ES-I3 (cell line): ENCODE measurements around the gene FAM3A.
"Not testable (repeated sequence)": the region's sequence is repeated elsewhere in the genome, so short reads cannot be mapped to it uniquely, and the experiment has no call there.

Experiments
- H3K36me3 ChIP-seq: 2 replicates; pipeline ENCODE4 v1.6.1; 2013; ENCODE audit warnings: mild to moderate bottlenecking, low read length, control low read depth, moderate library complexity; ENCODE audit not compliant: insufficient read depth
- H3K4me1 ChIP-seq: 2 replicates; pipeline ENCODE4 v1.6.1; 2013; ENCODE audit warnings: mild to moderate bottlenecking, control low read depth, low read length; ENCODE audit not compliant: insufficient read depth
- H3K9ac ChIP-seq: 2 replicates; pipeline ENCODE4 v1.6.1; 2013; ENCODE audit warnings: low read depth, mild to moderate bottlenecking, low read length, moderate library complexity
- H3K9me3 ChIP-seq: 2 replicates; pipeline ENCODE4 v1.6.1; 2013; ENCODE audit warnings: mild to moderate bottlenecking, low read length, moderate library complexity; ENCODE audit not compliant: control insufficient read depth, insufficient read depth

FAM3A gene

DNA sequence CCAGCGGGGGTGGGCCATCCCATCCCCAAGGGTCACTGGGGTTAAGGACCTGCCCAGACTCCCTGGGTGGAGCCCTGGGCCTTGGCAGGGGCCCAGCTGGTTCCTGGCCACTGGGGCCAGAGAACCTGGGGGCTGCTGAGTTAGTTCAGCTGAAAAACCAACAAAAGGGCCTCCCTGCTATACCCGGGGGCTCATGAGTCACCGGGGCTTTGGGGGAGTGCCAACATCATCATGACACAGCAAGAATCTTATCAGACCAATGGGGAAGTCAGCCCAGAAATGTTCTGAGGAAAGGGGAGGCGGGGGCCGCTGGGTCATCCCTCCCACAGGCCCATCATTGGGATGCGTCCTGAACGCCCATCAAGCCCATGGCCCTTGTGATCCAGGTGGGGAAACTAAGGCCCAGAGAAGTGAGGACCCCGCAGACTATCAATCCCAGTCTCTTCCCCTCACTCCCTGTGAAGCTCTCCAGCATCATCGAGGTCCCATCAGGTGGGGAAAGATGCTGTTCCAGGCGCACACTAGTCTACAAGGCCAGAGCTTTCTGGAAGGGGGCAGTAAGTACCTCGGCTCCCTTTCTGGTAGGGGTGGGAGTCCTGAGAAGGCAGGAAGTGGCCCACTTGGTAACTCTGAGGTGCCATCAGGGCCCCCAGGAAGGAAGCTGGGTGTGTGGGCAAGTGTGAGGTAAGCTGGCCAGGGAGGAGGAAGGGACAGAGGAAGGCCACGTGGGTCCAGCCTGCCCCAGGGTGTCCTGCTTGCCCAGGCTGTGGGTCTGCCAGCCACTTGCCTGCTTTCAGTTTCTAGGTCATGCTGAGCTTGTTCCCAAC lies 26.1 kb upstream of the FAM3A start:
- Histone ChIP-seq H3K9ac (no peak overlapping the region), H3K4me1 (peaks cover 16% of the 10 kb centered on the region; the same call in 1 of the 2 replicates), H3K36me3 (no peaks in the 10 kb centered on the region; the same call in 1 of the 2 replicates)

DNA sequence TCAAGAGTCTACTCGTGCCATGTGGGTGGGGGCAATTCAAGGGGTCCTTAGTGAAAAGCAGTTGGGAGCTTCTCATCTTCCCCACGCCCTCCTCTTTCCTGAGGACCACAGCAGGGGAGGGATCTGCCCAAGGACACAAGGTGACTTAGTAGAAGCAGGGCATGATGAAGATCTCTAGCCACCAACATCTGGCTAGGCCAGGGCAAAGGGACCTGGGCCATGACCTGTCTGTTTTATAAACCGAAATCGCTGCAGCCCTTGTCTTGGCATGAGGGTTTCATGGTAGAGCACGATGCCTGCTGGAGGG lies 25.5 kb upstream of the FAM3A start:
- H3K9ac ChIP-seq = no peak overlapping the region
- H3K4me1 ChIP-seq = peaks cover 16% of the 10 kb centered on the region; the same call in 1 of the 2 replicates
- H3K9me3 ChIP-seq = no peaks in the 10 kb centered on the region
- H3K36me3 ChIP-seq = no peaks in the 10 kb centered on the region; the same call in 1 of the 2 replicates

More for the DNA sequence above, 26.1 kb upstream of the FAM3A start:
- H3K9me3 ChIP-seq = no peaks in the 10 kb centered on the region

DNA sequence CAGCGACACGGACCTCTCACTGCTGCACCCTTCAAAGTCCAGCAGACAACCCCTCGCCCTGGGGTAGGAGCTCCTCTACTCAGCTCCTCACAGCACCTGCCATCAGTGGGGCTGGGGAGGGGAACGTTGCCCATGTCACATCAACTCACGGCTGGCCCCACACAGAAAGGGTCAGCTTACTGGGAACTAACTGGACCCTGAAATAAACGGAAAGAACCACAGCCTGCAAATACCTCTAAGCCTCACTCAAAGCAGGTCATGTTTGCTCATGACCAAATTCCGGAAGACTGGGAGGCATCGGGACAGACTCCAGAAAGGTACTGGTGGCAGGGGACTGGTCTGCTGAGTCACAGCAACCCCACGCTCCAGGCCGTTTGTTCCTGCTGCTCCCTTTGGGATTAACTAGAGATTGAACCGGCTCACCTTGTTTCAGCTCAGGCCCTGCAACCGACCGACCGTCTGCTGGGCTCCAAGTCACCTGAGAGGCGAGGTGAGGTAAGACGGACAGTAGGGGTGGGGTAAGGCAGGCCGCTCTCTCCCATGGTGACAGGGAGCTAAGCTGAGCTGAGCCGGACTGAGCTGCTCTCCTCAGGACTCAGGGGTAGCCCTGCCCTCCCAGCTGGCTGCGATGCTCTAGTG lies 25.0 kb upstream of the FAM3A start:
- Histone ChIP-seq H3K36me3 (no peaks in the 10 kb centered on the region; the same call in 1 of the 2 replicates), H3K9me3 (no peaks in the 10 kb centered on the region), H3K4me1 (peaks cover 16% of the 10 kb centered on the region; the same call in 1 of the 2 replicates), H3K9ac (no peak overlapping the region)

DNA sequence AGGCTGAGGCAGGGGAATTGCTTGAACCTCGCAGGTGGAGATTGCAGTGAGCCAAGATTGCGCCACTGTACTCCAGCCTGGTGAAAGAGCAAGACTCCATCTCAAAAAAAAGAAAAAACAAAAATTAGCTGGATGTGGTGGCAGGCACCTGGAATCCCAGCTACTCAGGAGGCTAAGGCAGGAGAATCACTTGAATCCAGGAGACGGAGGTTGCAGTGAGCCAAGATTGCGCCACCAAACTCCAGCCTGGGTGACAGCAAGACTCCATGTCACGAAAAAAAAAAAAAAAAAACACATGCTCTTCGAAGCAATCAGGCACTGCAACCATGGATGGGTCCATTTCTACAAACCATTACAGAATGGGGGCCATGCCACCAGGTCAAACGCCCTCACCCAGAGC lies 24.3 kb upstream of the FAM3A start:
- H3K9ac ChIP-seq = not testable (repeated sequence)
- peaks cover 16% of the 10 kb centered on the region; the same call in 1 of the 2 replicates for H3K4me1 ChIP-seq

DNA sequence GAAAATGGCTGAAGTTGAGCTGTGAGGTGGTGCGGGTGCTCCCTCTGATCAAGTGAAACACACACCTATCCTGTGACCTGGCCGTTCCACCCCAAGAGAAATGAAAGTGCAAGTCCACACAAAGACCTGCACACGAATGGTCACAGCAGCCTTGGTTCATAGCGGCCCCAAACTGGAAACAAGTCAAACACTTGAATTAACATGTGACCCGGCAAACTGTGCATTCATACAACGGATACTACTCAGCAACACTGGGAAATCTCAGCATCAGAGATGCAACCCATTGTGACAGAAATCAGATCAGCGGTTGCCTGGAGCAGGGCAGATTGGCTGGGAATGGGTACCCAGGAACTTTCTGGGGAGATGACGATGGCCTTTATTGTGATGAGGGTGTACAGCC lies 23.0 kb upstream of the FAM3A start:
- Histone ChIP-seq H3K9ac (no peak overlapping the region), H3K9me3 (no peaks in the 10 kb centered on the region), H3K36me3 (no peaks in the 10 kb centered on the region; the same call in 1 of the 2 replicates), H3K4me1 (peaks cover 16% of the 10 kb centered on the region; the same call in 1 of the 2 replicates)

More for the DNA sequence above, 24.3 kb upstream of the FAM3A start:
- not testable (repeated sequence) for H3K36me3 ChIP-seq, H3K9me3 ChIP-seq

DNA sequence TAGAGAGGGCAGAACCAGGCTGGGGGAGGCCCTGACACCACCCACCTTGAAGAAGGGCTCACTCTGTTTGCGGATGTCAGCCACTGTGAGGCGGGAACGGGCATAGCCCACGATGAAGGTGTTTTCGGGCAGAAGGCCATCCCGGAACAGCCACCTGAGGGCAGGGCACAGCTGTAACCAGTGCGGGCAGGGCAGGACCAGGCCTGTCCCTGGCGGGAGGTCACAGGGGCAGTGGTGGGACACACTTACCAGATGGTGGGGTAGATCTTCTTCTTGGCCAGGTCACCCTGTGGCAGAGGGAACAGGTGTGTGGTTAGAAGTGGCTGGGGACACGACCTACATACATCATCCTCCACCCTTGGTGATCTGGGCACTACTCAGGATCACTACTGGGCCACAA lies 19.9 kb upstream of the FAM3A start:
- no peak overlapping the region for H3K9ac ChIP-seq
- H3K4me1 ChIP-seq = peaks cover 6% of the 10 kb centered on the region; the same call in 1 of the 2 replicates
- H3K9me3 ChIP-seq = no peaks in the 10 kb centered on the region
- H3K36me3 ChIP-seq = no peaks in the 10 kb centered on the region; the same call in 1 of the 2 replicates

DNA sequence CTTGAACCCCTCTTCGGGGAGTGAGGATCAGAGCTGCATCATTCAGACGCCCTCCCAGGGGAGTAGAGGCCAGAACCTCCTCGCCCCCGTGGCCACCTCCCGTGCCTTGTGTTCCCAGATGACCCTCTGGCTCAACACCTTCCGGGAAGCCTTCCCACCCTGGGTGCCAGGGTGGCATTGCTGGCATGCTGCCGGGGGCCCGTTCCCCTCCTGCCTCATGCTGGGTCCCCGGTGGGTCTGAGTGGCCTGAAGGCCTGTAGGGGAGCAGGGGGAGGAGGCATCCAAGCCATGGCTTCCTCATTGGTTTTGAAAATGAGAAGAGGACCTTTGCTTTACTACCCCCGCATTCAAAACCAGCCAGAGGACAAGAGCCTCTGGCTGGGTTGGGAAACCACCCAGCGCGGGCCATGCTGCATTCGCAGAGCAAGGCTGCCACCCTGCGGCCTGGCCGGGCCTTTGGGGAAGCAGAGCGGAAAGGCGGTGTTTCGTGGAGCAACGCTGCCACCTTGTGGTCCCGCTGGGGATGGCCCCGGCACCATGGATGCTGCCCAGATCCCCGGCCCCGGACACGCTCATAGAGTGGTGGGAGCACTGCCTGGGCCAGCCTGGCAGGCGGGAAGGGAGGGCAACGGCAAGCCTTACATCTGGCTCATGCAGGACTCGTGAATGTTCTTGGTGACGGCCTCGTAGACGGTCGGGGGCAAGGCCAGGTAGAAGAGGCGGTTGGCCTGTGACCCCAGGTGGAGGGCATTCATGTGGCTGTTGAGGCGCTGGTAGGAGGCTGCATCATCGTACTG lies 18.7 kb upstream of the FAM3A start:
- Histone ChIP-seq H3K36me3 (no peaks in the 10 kb centered on the region; the same call in 1 of the 2 replicates), H3K9ac (no peak overlapping the region), H3K4me1 (peaks cover 7% of the 10 kb centered on the region; the same call in 1 of the 2 replicates), H3K9me3 (no peaks in the 10 kb centered on the region)

DNA sequence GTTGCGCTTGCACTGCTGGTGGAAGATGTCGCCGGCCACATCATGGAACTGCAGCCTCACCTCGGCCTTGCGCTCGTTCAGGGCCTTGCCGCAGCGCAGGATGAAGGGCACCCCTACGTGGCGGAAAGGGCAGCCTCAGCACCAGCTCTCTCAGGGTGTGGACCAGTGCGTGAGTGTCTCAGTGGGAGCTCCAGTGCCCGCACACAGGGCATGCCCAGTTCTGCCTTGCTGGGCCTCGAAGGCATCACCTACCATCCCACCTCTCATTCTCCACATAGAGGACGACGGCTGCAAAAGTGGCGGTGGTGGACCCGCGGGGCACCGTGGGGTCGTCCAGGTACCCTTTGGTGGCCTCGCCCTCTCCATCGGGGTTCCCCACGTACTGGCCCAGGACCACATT lies 16.7 kb upstream of the FAM3A start:
- no peak overlapping the region for H3K9ac ChIP-seq
- H3K36me3 ChIP-seq = no peaks in the 10 kb centered on the region; the same call in 1 of the 2 replicates
- no peaks in the 10 kb centered on the region for H3K9me3 ChIP-seq
- H3K4me1 ChIP-seq = peaks cover 7% of the 10 kb centered on the region; the same call in 1 of the 2 replicates

DNA sequence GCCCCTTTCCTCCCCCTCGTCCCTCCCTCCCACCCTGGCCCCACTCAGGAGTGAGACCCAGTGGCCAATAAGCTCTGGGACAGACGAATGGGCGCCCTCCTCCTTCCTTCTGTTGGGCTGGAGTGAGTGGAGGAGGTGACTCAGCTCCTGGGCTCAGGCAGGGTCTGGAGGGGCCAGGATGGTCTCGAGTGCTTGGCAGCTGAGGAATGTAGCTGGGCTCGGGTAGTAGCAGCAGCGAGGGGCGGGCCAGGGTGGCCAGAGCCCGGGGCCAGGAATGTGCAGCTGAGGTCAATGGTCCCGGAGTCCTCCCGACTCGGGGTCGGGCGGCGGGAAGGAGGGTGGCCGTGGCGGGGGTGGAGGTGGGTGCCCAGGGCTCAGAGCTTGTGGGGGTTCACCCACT lies 15.6 kb upstream of the FAM3A start:
- H3K9ac ChIP-seq = no peak overlapping the region
- H3K9me3 ChIP-seq = no peaks in the 10 kb centered on the region
- H3K36me3 ChIP-seq = no peaks in the 10 kb centered on the region; the same call in 1 of the 2 replicates
- H3K4me1 ChIP-seq = peaks cover 11% of the 10 kb centered on the region; the same call in 1 of the 2 replicates

DNA sequence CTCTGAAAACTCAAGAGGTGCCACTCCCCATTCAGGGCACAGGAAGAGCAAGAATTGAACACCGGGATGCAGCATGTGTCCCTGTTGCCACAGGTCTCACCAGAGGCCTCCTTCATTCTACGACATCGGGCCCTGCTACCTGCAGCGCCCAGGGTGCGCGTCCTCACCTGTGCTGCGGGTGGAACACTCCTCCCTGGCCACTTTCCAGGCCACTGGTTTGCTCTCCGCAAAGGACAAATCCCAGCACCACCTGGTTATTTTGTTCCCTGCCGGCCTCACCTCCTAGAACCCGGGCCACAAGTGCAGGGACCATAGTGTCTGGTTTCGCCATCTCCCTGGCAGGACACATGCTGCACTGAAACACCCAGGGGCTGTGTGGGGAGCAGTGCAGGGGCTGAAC lies 14.3 kb upstream of the FAM3A start:
- Histone ChIP-seq H3K9me3 (no peaks in the 10 kb centered on the region), H3K36me3 (no peaks in the 10 kb centered on the region; the same call in 1 of the 2 replicates), H3K4me1 (peaks cover 11% of the 10 kb centered on the region; the same call in 1 of the 2 replicates), H3K9ac (no peak overlapping the region)

DNA sequence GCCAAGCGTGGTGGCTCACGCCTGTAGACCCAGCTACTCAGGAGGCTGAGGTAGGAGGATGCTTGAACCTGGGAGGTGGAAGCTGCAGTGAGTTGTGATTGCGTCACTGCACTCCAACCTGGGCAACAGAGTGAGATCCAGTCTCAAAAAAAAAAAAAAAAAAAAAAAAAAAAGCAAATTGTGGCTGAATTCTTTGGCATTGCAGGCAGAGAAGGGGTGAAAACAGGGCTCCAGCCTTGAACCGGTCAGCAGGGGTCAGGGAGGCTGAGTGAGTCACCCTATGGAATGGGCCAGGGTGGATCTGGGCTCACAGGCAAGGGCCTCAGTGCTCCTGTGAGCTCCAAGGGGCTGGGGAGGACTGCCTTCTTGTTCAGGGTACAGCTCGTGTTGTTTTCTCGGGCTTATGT lies 13.2 kb upstream of the FAM3A start:
- H3K9ac ChIP-seq = no peak overlapping the region
- H3K9me3 ChIP-seq = no peaks in the 10 kb centered on the region
- H3K36me3 ChIP-seq = no peaks in the 10 kb centered on the region; the same call in 1 of the 2 replicates
- peaks cover 11% of the 10 kb centered on the region; the same call in 1 of the 2 replicates for H3K4me1 ChIP-seq

DNA sequence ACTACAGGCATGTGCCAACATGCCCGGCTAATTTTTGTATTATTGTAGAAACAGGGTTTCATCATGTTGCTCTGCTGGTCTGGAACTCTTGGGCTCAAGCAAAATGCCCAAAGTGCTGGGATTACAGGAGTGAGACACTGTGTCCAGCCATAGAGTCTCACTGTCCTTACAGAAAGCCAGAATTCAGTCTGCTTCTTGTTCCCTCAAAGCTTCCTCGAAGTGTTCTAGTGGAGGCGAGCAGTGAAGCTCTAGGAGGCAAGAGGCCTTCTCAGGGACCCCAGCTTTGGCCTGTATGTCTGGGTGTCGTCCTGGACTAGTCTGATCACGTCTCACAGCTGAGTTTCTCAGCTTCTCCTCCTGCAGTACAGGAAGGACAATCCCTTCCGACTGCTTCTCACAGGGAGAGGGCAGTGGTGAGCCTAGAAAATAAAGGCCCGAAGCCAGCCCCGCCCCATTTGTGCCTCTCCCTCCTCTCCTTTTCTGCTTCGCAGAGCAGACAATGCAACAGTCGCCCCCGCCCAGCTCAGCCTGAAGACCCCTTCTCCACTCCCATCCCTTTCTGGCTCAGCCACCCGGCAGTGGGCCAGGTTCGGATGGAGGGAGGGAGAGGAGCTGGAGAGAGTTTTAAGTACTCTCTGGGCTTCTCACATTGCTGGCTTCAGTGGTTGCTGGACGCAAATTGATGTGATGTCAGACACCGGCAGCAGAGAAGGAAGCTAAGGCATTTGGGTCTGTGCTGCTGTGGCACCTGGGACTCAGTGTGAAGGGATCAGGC lies 11.1 kb upstream of the FAM3A start:
- peaks cover 11% of the 10 kb centered on the region; the same call in 1 of the 2 replicates for H3K4me1 ChIP-seq
- H3K9ac ChIP-seq = peak overlapping the region; percentile 57
- no peaks in the 10 kb centered on the region for H3K9me3 ChIP-seq
- no peaks in the 10 kb centered on the region for H3K36me3 ChIP-seq

DNA sequence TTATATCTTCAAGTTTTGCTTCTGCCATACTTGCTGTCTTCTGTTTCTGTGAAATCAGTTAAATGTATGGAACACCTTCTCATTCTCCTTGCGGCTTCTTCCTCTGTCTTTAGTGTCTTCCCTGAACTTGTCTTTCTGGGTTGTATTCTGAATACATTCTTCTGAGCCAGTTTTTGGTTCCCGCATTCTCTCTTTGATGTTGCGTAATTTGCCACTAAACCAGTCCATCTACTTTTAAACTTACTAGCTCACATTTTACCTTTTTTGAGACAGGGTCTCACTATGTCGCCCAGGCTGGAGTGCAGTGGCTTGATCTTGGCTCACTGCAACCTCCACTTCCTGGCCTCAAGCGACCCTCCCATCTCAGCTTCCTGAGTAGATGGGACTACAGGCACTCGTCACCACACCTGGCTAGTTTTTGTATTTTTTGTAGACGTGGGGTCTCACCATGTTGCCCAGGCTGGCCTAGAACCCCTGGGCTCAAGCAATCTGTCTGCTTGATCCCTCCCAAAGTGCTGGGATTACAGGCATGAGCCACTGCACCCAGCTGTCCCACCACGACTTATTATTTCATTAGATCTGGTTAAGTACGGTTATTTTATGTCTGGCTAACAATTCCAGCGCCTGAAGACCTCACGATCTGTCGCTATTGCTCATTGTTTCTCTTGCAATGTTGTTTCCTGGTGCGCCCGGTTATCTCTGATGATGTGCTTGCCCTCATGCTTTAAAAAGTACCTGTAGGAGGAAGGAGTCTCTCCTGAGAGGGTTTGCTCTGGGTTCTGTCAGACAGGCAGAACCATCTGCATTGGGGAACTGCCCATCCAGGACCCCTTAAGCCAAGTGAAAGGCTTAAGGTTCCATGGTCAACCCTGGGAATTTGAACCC lies 9.8 kb upstream of the FAM3A start:
- Histone ChIP-seq H3K9ac (no peak overlapping the region), H3K36me3 (no peaks in the 10 kb centered on the region), H3K4me1 (peaks cover 5% of the 10 kb centered on the region; the same call in 1 of the 2 replicates), H3K9me3 (no peaks in the 10 kb centered on the region)
